Effector memory CD8-positive, alpha-beta T cell (primary cell): ENCODE data around the gene TBX1.
A peak's percentile ranks its signal among the peaks of the same experiment; 100 is the strongest.

Experiments
- ATAC-seq: fragments of 150-1000 bp; cut with Tn5 transposase; replicated peaks from 2 replicates; pipeline ENCODE4 v1.10.0; 2021; ENCODE audit warnings: mild to moderate bottlenecking, moderate library complexity
- DNase-seq, 3 experiments: peaks; one replicate each; pipeline ENCODE4 v3.0.0; 2021
- H3K27ac Mint-ChIP-seq, 2 donors: one replicate each; pipeline ENCODE4 v1.8.0; 2022; ENCODE audit warnings: mild to moderate bottlenecking in 2 of 2, mixed read lengths in 2 of 2, moderate library complexity in 2 of 2
- H3K27me3 Mint-ChIP-seq, 2 donors: one replicate each; pipeline ENCODE4 v1.8.0; 2022; ENCODE audit warnings: mixed read lengths in 2 of 2
- H3K36me3 Mint-ChIP-seq: one replicate; pipeline ENCODE4 v1.8.0; 2022; ENCODE audit warnings: mild to moderate bottlenecking, moderate library complexity, mixed read lengths; ENCODE audit not compliant: insufficient read depth
- H3K4me1 Mint-ChIP-seq, 2 donors: one replicate each; pipeline ENCODE4 v1.8.0; 2022; ENCODE audit warnings: low read depth in 2 of 2, mixed read lengths in 2 of 2
- H3K4me3 Mint-ChIP-seq, 2 donors: one replicate each; pipeline ENCODE4 v1.8.0; 2022; ENCODE audit warnings: mild to moderate bottlenecking in 2 of 2, mixed read lengths in 2 of 2, moderate library complexity in 2 of 2
- H3K9me3 Mint-ChIP-seq, 2 donors: one replicate each; pipeline ENCODE4 v1.8.0; 2022; ENCODE audit warnings: mixed read lengths in 2 of 2

TBX1 gene

DNA sequence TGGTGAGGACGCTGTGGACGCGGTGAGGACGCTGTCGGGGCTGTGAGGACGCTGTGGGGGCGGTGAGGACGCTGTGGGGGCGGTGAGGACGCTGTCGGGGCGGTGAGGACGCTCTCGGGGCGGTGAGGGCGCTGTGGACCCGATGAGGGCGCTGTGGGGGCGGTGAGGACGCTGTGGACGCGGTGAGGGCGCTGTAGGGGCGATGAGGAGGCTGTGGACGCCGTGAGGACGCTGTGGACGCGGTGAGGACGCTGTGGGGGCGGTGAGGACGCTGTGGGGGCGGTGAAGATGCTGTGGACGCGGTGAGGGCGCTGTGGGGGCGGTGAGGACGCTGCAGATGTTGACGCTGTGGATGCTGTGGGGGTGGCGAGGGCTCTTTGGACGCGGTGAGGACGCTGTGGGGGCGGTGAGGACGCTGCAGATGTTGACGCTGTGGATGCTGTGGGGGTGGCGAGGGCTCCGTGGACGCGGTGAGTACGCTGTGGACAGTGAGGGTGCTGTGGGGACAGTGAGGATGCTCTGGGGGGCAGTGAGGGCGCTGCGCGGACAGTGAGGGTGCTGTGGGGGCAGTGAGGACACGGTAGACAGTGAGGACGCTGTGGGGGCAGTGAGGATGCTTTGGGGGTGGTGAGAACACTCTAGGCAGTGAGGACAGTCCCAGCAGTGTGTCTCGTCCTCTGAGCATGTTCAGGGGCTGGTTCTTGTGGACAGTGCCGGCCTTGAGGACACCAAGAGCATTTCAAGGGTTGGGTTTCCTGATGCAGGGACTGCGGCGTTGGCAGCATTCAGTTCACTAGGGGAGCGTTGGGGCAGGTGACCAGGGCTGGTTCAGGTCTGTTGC is 33.0 kb upstream of the TBX1 start:
- Mint-ChIP-seq H3K4me3 (no peak overlapping the region), H3K4me1 (peaks cover 0 to 8% of the 10 kb centered on the region in 2 donors), H3K27me3 (peaks cover 30 to 56% of the 10 kb centered on the region in 2 donors), H3K27ac (no peak overlapping the region), H3K9me3 (no peaks in the 10 kb centered on the region), H3K36me3 (no peaks in the 10 kb centered on the region)
- DNase-seq (no peak), ATAC-seq (no peak)

DNA sequence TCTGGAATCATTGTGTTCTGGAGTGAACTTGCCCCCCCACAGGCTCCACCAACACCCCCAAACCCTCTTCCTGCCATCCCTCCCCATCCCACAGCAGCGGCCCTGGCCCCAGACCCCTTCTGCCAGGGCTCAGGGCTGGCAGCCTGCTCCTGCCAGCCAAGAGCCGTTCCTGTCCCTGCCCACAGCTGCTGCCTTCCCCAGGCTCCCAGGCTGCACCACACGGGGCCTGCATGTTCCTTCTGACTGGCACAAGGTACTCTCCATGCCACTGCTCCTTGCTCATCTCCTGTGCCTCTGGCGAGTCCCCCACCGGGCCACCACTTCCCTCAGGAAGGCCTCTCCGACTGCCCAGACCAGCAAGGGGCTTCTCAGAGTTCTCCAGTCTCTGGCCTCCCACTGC is 32.3 kb upstream of the TBX1 start:
- Mint-ChIP-seq H3K27me3 (peaks cover 22 to 48% of the 10 kb centered on the region in 2 donors), H3K4me3 (no peak overlapping the region), H3K36me3 (no peaks in the 10 kb centered on the region), H3K9me3 (no peaks in the 10 kb centered on the region), H3K4me1 (peaks cover 0 to 5% of the 10 kb centered on the region in 2 donors), H3K27ac (no peak overlapping the region)
- no peak for ATAC-seq
- DNase-seq = no peak

DNA sequence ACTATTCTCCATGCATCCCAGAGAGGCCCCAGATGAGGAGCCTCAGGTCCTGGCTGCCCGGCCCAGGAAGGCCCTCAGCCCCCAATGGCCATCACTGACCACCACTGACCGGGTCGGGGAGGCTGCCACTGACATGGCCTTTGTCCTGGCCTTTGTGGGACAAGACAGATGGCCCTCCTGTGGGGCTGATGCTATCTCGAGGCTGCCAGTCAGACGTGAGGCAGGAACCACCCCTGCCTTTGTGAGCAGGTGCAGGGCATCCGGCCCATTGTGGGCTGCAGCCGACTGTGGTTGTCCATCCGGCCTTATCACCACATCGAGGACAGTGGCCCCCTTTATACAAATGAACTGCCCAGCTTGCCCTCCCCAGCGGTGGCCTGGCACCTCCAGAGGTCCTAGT is 31.7 kb upstream of the TBX1 start:
- H3K9me3 Mint-ChIP-seq = no peaks in the 10 kb centered on the region
- DNase-seq (no peak), ATAC-seq (no peak)
- H3K36me3 Mint-ChIP-seq = no peaks in the 10 kb centered on the region
- H3K4me1 Mint-ChIP-seq = peaks cover 0 to 2% of the 10 kb centered on the region in 2 donors
- H3K4me3 Mint-ChIP-seq = no peak overlapping the region
- H3K27me3 Mint-ChIP-seq = peaks cover 20 to 49% of the 10 kb centered on the region in 2 donors
- H3K27ac Mint-ChIP-seq = no peak overlapping the region

DNA sequence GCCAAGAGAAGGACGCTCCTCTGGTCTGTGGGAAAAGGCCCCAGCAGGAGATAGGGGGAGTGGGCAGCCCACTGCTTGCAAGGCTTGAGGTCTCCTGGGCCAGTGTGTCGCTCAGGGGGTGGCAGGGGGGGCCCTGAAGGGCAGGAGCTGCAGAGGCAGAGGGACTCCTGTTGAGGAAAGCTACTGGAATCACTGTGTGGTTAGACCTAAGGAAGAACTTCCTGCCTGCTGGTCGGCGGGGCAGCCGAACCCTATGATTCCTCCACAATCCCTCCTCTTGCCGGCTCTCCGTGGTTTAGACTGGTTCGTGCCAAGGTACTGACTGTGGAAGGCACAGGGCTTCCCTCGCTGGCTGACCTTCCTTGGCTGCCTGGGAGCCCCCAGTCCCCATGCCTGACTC is 31.1 kb upstream of the TBX1 start:
- Mint-ChIP-seq H3K36me3 (no peaks in the 10 kb centered on the region), H3K27me3 (peaks cover 17 to 52% of the 10 kb centered on the region in 2 donors), H3K27ac (no peak overlapping the region), H3K4me1 (peaks cover 0 to 2% of the 10 kb centered on the region in 2 donors), H3K4me3 (no peak overlapping the region), H3K9me3 (no peaks in the 10 kb centered on the region)
- no peak for DNase-seq
- no peak for ATAC-seq

DNA sequence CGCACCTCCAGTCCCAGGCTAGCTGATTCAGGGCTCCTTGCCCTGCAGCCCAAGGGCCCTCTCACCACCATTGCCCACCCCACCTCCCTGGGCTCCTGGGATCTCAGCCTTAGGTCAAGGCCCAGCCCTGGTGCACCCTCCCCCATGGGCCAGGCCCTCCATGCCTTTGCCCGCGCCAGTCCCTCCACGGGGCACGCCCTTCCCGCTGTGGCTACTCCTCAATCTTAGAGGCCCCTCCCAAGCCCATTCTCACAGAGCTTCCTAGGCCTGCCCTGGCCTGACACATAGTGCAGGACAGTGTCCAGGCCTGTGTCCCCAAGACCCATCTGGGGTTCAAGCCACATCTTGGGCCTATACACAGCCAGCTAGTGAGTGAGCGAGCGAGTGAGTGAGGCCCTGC is 30.4 kb upstream of the TBX1 start:
- DNase-seq (no peak), ATAC-seq (no peak)
- no peaks in the 10 kb centered on the region for H3K36me3 Mint-ChIP-seq
- no peak overlapping the region for H3K27ac Mint-ChIP-seq
- no peak overlapping the region for H3K4me3 Mint-ChIP-seq
- H3K9me3 Mint-ChIP-seq = no peaks in the 10 kb centered on the region
- H3K4me1 Mint-ChIP-seq = peaks cover 0 to 2% of the 10 kb centered on the region in 2 donors
- H3K27me3 Mint-ChIP-seq = peaks cover 11 to 45% of the 10 kb centered on the region in 2 donors

DNA sequence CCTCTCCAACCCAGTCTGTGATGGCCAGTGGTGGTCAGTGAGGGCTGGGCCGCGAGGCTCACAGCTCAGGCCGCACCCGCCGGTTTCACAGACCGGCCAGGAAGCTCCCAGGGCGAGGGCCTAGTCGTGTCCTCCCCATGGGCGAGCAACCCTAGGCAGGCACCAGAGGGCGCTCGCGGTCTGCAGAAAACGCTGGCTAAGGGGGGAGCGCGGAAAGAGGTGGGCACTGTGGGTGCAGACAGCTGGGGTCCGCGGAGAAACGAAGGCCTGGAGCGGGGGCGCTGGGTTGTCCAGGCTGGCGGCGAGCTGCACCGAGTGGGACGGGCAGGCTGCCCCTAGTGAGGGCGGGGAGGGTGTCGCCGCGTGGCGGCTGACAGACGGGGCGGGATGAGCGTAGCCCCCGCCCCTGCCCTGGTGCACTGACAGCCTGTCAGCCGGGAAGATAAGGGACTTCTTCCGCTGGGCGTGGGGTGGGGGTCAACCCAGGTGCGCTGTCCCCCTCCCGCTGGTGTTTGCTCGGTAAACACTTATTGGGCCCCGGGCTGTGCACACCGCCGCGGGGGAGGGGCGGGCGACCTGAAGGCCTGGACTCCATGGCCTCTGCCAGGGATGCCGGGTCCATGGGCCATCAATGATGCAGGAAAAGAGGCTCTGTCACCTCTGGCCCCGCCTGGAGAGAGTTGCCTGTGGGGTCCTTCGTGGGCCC is 29.8 kb upstream of the TBX1 start:
- Mint-ChIP-seq H3K36me3 (no peaks in the 10 kb centered on the region), H3K27ac (no peak overlapping the region), H3K4me1 (peaks cover 0 to 2% of the 10 kb centered on the region in 2 donors), H3K9me3 (no peaks in the 10 kb centered on the region), H3K4me3 (peak overlapping the region; percentile 72), H3K27me3 (peaks cover 6 to 39% of the 10 kb centered on the region in 2 donors)
- ATAC-seq (peak; percentile 94), DNase-seq (peak; percentile 85 to 91 (median 85))

DNA sequence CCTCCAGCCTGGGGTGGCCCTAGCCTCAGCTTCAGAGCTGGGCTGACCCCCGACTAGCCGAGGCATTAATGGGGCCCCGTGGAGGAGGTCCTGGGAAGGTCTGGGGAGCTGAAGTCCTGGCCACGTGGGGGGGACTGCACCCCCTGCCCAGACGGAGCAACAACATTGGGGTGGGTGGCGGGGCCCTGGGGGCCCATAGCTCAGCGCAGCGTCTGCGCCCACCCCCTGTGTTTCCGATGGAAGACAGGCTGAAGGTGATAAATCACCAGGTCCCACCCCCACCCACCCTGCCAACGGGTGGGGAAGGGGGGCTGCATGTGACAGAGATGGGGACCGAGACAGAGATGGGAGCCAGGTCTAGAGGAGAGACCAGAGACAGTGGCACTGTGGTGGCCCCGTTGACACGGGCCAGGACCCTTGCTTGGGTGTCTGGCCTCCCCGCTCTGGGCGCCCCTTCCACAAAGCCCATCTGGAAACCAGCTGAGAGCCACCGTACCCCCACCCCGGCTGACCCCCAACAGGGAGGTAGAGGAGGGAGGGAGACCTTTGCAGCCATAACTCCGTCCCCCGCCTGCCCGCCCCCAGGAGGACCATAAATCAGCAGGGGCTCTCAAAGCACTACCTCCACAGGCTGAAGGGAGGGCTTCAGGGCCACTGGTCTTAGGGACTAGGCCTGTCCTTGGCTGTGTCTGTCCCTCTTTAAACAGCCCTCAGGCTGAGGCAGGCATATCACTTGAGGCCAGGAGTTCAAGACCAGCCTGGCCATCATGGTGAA is 29.0 kb upstream of the TBX1 start:
- Mint-ChIP-seq H3K27ac (no peak overlapping the region), H3K27me3 (peaks cover 6 to 38% of the 10 kb centered on the region in 2 donors), H3K9me3 (no peaks in the 10 kb centered on the region), H3K4me1 (peaks cover 0 to 2% of the 10 kb centered on the region in 2 donors), H3K36me3 (no peaks in the 10 kb centered on the region), H3K4me3 (no peak overlapping the region)
- ATAC-seq = no peak
- no peak for DNase-seq

DNA sequence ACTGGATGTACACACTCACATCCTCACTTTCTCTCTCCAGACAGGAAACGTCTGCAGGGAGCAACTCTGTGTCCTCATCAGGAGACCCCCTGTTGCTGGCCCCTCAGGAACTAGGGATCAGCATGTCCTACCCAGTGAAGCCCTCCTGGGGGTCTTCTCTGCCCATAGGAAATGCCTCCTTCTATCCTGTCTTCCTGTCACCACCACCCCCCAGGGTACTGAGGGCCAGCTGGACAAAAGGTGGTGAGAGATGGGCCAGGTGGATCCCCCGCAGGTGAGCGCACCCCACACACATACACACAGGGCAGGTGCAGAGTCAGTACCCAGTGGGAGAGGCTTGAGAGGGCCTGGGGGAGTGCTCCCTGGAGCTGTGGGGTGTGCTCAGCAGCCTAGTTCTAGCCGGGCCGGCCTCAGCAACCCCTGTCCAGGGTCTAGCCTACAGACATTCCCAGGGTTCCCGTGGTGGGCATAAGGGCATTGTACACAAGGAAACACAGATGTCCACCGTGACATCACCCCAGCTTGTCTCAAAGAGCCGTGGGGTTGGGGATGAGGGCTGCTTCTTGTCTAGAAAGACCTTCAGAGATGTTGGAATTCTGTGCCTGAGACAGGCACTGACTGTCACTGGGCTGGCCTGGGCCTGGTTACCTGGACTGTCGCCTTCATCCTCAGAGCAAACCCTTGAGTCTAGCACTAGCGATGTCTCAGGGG is 28.0 kb upstream of the TBX1 start:
- no peak overlapping the region for H3K4me3 Mint-ChIP-seq
- ATAC-seq (no peak), DNase-seq (no peak)
- H3K27me3 Mint-ChIP-seq = peaks cover 3 to 30% of the 10 kb centered on the region in 2 donors
- H3K9me3 Mint-ChIP-seq = no peaks in the 10 kb centered on the region
- no peaks in the 10 kb centered on the region for H3K36me3 Mint-ChIP-seq
- H3K27ac Mint-ChIP-seq = no peak overlapping the region
- peaks cover 0 to 2% of the 10 kb centered on the region in 2 donors for H3K4me1 Mint-ChIP-seq

DNA sequence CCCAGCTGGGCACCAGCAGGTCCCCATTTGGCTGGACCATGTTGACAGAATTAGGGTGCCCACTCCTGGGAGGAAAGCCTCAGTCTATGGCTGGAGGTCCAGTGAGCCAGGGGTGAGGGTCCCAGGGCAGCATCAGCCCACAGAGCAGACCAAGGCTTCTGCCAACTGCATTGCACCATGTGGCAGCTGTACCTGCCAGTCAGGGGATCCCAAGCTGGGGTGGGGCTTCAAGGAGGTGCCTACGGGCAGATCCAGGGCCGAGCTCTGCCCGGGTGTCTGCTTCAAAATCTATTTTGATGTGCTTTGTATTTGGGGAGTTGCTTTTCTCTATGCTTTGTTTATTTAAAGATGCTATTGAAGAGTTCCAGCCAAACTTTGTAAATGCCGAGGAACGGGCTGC is 26.8 kb upstream of the TBX1 start:
- H3K9me3 Mint-ChIP-seq = no peaks in the 10 kb centered on the region
- ATAC-seq (no peak), DNase-seq (no peak)
- no peak overlapping the region for H3K27ac Mint-ChIP-seq
- no peaks in the 10 kb centered on the region for H3K36me3 Mint-ChIP-seq
- no peak overlapping the region for H3K4me3 Mint-ChIP-seq
- peaks cover 0 to 19% of the 10 kb centered on the region in 2 donors for H3K27me3 Mint-ChIP-seq
- peaks cover 0 to 2% of the 10 kb centered on the region in 2 donors for H3K4me1 Mint-ChIP-seq

DNA sequence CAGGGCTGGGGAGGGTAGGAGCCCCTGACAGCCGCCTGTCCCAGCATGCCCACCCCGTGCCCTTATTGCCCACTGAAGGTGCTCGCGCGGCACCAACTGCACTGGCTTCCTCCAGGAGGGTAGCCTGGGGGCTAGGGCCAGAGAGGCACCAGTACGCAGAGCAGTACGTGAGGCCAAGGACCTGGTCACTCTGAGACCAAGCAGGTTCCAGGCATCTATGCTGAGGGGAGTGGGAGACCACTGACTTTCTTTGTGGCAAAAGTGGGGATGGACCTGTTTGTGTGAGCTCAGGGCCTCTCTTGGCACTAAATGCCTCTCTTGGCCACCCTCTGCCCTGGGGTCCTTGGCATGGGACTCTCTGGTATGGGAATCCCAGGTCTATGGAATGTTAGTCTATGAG is 26.4 kb upstream of the TBX1 start:
- H3K36me3 Mint-ChIP-seq = no peaks in the 10 kb centered on the region
- H3K9me3 Mint-ChIP-seq = no peaks in the 10 kb centered on the region
- H3K27ac Mint-ChIP-seq = no peak overlapping the region
- peaks cover 0 to 2% of the 10 kb centered on the region in 2 donors for H3K4me1 Mint-ChIP-seq
- H3K4me3 Mint-ChIP-seq = no peak overlapping the region
- peaks cover 0 to 19% of the 10 kb centered on the region in 2 donors for H3K27me3 Mint-ChIP-seq
- DNase-seq = no peak
- ATAC-seq = no peak

DNA sequence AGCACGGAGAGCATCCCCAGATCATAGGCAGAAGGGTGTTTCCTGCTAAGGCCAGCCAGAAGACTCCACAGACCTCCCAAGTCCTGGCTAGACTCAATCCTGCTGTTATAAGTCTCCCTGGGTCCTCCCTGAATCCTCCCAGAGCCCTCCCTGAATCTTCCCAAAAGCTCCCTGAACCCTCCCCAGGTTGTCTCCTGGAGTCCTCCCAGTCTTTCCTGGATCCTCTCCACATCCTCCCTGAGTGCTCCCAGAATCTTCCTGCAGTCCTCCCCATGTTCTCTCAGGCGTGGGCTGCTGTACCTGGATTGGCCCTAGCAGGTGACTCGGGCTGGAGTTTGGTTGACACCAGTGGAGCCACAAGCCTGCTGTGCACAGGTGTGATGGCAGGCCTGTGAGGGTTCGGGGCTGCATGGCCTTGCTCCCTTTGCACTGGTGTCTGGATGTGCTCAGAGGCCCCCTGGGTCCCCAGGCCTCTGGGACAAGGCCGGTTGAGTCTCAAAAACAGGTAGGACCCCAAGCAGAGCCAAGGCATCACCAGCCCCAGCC is 25.7 kb upstream of the TBX1 start:
- H3K4me1 Mint-ChIP-seq = peaks cover 0 to 2% of the 10 kb centered on the region in 2 donors
- no peak for DNase-seq
- H3K27me3 Mint-ChIP-seq = peaks cover 0 to 22% of the 10 kb centered on the region in 2 donors
- no peaks in the 10 kb centered on the region for H3K9me3 Mint-ChIP-seq
- H3K4me3 Mint-ChIP-seq = no peak overlapping the region
- no peak overlapping the region for H3K27ac Mint-ChIP-seq
- ATAC-seq = no peak
- H3K36me3 Mint-ChIP-seq = no peaks in the 10 kb centered on the region

DNA sequence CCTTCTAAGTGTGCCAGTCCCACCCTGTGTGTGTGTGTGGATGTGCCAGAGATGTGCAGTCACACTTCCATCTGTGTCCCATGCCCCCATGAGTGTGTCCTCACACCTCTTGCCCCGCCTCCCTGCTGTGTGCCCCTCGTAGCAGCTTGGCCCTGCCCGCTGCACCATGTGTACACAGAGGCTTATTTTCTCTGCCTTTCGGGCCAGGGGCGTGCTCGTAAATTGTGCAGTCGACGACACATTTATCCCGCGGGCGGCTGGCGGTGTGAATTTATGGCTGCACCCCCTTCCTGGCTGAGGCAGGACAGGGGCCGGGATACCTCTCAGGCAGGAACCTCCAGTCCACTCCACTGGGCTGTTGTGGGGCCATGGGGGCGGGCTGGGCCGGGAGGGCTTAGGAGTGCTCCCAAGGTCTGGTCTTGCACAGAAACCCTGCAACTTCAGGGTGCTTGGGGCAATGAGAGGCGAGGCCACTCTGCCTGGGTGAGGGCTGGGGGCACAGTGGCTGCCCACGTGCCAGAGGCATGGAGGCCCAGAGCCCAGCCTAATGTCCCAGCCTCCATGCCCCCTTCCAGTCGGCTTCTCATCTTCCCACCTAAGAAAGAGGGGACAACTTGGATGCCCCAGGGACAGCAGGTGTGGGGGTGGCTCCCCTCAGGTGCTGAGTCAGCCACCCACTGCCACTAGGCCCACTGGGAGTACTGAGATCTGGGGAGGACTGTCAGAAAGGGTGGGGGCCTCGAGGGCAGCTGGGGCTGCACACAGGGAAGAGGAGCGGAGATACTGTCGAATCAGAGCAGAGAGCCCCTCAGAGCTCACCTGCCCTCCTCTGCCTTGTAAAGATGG is 24.7 kb upstream of the TBX1 start:
- Mint-ChIP-seq H3K4me3 (no peak overlapping the region), H3K27me3 (peaks cover 0 to 19% of the 10 kb centered on the region in 2 donors)
- ATAC-seq = no peak

More for the DNA sequence above, 24.7 kb upstream of the TBX1 start:
- Mint-ChIP-seq H3K36me3 (no peaks in the 10 kb centered on the region), H3K4me1 (no peaks in the 10 kb centered on the region), H3K9me3 (no peaks in the 10 kb centered on the region), H3K27ac (no peak overlapping the region)
- no peak for DNase-seq
